Suprapubic skin (tissue), 4 donors: Measurements from ENCODE around the gene CD109. TPM values are rescaled to one million over a fixed set of nuclear protein-coding genes. Genes with fewer than 3 reads are reported as not detected.
"Not testable (repeated sequence)": the region's sequence is repeated elsewhere in the genome, so short reads cannot be mapped to it uniquely, and the experiment has no call there.

Experiments used
- DNase-seq, 2 donors: peaks; one replicate each; pipeline ENCODE4 v3.0.0-alpha.2; 2019; ENCODE audit warnings: low spot score in 2 of 2
- H3K27ac ChIP-seq: fragments of 200-600 bp; sonication (generic); one replicate; pipeline ENCODE4 v1.5.1; 2019
- H3K27me3 ChIP-seq: fragments of 200-600 bp; sonication (generic); one replicate; pipeline ENCODE4 v1.5.1; 2019
- H3K36me3 ChIP-seq: fragments of 200-600 bp; sonication (generic); one replicate; pipeline ENCODE4 v1.5.1; 2019
- H3K4me1 ChIP-seq: fragments of 200-600 bp; sonication (generic); one replicate; pipeline ENCODE4 v1.5.1; 2019
- H3K4me3 ChIP-seq: fragments of 200-600 bp; sonication (generic); one replicate; pipeline ENCODE4 v1.5.1; 2019; ENCODE audit warnings: mild to moderate bottlenecking
- H3K9me3 ChIP-seq: fragments of 200-600 bp; sonication (generic); one replicate; pipeline ENCODE4 v1.5.1; 2019
- CTCF ChIP-seq, 2 donors: fragments of 200-600 bp in 1 of 2; fragments of 450-650 bp in 1 of 2; sonication (generic) in 1 of 2; IDR thresholded peaks; one replicate each; pipeline ENCODE4 v1.5.1; 2016 to 2019; ENCODE audit warnings: antibody characterized with exemption in 2 of 2, mild to moderate bottlenecking in 1 of 2, moderate library complexity in 1 of 2
- EP300 ChIP-seq: sonication (generic); formaldehyde crosslinking; IDR thresholded peaks from one replicate; pipeline ENCODE4 v1.6.1; 2017; ENCODE audit warnings: antibody characterized with exemption
- POLR2A ChIP-seq, 2 donors: fragments of 450-650 bp; IDR thresholded peaks; one replicate each; pipeline ENCODE4 v1.6.1; 2017; ENCODE audit warnings: antibody characterized with exemption in 2 of 2, mild to moderate bottlenecking in 2 of 2, moderate library complexity in 2 of 2
- POLR2AphosphoS5 ChIP-seq, 3 donors: sonication (generic); formaldehyde crosslinking; IDR thresholded peaks; one replicate each; pipeline ENCODE4 v1.6.1; 2017; ENCODE audit warnings: antibody characterized with exemption in 3 of 3
- WGBS: methylation state at CpG from one replicate; pipeline ENCODE4 v1.1.5; 2018; 5-methylcytosine and 5-hydroxymethylcytosine counted together
- total RNA-seq, 4 donors: library from RNA; depleted of rRNA; stranded (reverse); fragments of >200 nt; gene quantifications; one replicate each; pipeline ENCODE4 v1.1.0, GENCODE V29; 2016

The CD109 gene
- total RNA-seq, 4 donors from 2014 or later, result 27.5 to 48.2 (median 43.1) TPM

- Histone ChIP-seq H3K4me3 (no peak overlapping the region), H3K27ac (no peak overlapping the region), H3K9me3 (no peaks in the 10 kb centered on the region), H3K4me1 (peaks cover 4% of the 10 kb centered on the region), H3K36me3 (peaks cover 12% of the 10 kb centered on the region), H3K27me3 (no peaks in the 10 kb centered on the region)
- TF ChIP-seq POLR2A (IDR thresholded peaks at IDR 0.05) (no peak), POLR2AphosphoS5 (IDR thresholded peaks at IDR 0.05) (no peak), CTCF (IDR thresholded peaks at IDR 0.05) (no peak), EP300 (no peak)
- no peak for DNase-seq
- WGBS, result 60% methylated on average over 1 of the region's 1 CpG
Measured at GRCh38 chr6:73801652-73802268, 105.8 kb downstream of the CD109 start.

GRCh38 chr6:73802366-73802765, 106.4 kb downstream of the CD109 start:
- Histone ChIP-seq H3K27me3 (no peaks in the 10 kb centered on the region), H3K36me3 (peaks cover 12% of the 10 kb centered on the region), H3K27ac (no peak overlapping the region), H3K4me3 (no peak overlapping the region), H3K4me1 (peaks cover 4% of the 10 kb centered on the region), H3K9me3 (no peaks in the 10 kb centered on the region)
- no peak for DNase-seq
- TF ChIP-seq CTCF (IDR thresholded peaks at IDR 0.05) (no peak), POLR2A (IDR thresholded peaks at IDR 0.05) (no peak)
- 71% methylated on average over 2 of the region's 2 CpGs for WGBS

- TF ChIP-seq POLR2AphosphoS5 (IDR thresholded peaks at IDR 0.05) (no peak), CTCF (IDR thresholded peaks at IDR 0.05) (no peak), EP300 (no peak), POLR2A (IDR thresholded peaks at IDR 0.05) (no peak)
- no peak for DNase-seq
Measured at GRCh38 chr6:73803562-73804241, 107.7 kb downstream of the CD109 start.

GRCh38 chr6:73805221-73805620, 109.2 kb downstream of the CD109 start:
- 98% methylated on average over 7 of the region's 7 CpGs for WGBS
- DNase-seq, H3K27me3 ChIP-seq, H3K27ac ChIP-seq, H3K9me3 ChIP-seq, H3K4me3 ChIP-seq, H3K4me1 ChIP-seq: not testable (repeated sequence)
- peaks cover 12% of the 10 kb centered on the region for H3K36me3 ChIP-seq

More at GRCh38 chr6:73803562-73804241, 107.7 kb downstream of the CD109 start:
- H3K27me3 ChIP-seq, result no peaks in the 10 kb centered on the region
- H3K27ac ChIP-seq, result no peak overlapping the region
- H3K4me1 ChIP-seq, result peaks cover 4% of the 10 kb centered on the region
- no peak overlapping the region for H3K4me3 ChIP-seq
- no peaks in the 10 kb centered on the region for H3K9me3 ChIP-seq
- WGBS, result 72% methylated on average over 5 of the region's 5 CpGs
- H3K36me3 ChIP-seq, result peaks cover 12% of the 10 kb centered on the region

- DNase-seq, H3K27ac ChIP-seq, H3K9me3 ChIP-seq, H3K4me1 ChIP-seq, H3K27me3 ChIP-seq, H3K4me3 ChIP-seq: not testable (repeated sequence)
- 97% methylated on average over 3 of the region's 4 CpGs for WGBS
- peaks cover 17% of the 10 kb centered on the region for H3K36me3 ChIP-seq
Measured at GRCh38 chr6:73805982-73806381, 110.0 kb downstream of the CD109 start.

GRCh38 chr6:73811706-73812105, 115.7 kb downstream of the CD109 start:
- Histone ChIP-seq H3K27me3 (no peaks in the 10 kb centered on the region), H3K4me3 (no peak overlapping the region), H3K4me1 (no peaks in the 10 kb centered on the region), H3K27ac (no peak overlapping the region), H3K9me3 (no peaks in the 10 kb centered on the region), H3K36me3 (peaks cover 18% of the 10 kb centered on the region)
- DNase-seq, result no peak
- TF ChIP-seq POLR2A (IDR thresholded peaks at IDR 0.05) (no peak), POLR2AphosphoS5 (IDR thresholded peaks at IDR 0.05) (no peak), EP300 (no peak), CTCF (IDR thresholded peaks at IDR 0.05) (no peak)
